ENCODE data around the gene DNAJC7. TPM values are rescaled to one million over a fixed set of nuclear protein-coding genes. Genes with fewer than 3 reads are reported as not detected.

Gene DNAJC7, protein sequence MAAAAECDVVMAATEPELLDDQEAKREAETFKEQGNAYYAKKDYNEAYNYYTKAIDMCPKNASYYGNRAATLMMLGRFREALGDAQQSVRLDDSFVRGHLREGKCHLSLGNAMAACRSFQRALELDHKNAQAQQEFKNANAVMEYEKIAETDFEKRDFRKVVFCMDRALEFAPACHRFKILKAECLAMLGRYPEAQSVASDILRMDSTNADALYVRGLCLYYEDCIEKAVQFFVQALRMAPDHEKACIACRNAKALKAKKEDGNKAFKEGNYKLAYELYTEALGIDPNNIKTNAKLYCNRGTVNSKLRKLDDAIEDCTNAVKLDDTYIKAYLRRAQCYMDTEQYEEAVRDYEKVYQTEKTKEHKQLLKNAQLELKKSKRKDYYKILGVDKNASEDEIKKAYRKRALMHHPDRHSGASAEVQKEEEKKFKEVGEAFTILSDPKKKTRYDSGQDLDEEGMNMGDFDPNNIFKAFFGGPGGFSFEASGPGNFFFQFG
- total RNA-seq: 10 to 100 TPM; 69.7 to 73.7 (median 70.4) TPM

- peak; percentile 88 to 89 for DNase-seq (ENCODE audit: low spot score in 2 of 2)
- intact Hi-C loops (cut with DNase I; ENCODE audit: low total_unique reads): no loop called here
- TF ChIP-seq POLR2AphosphoS5 (IDR thresholded peaks at IDR 0.05) (peak; percentile 65 to 93 (median 80)), CTCF (IDR thresholded peaks at IDR 0.05) (no peak), POLR2A (IDR thresholded peaks at IDR 0.05) (peak; percentile 49)
- H3K27ac ChIP-seq: peak within 1 kb of the TSS; percentile 95 to 96
- no peaks in the 10 kb centered on the region for H3K27me3 ChIP-seq
- no peaks in the 10 kb centered on the region for H3K9me3 ChIP-seq
- H3K4me3 ChIP-seq: peak within 1 kb of the TSS; percentile 94 to 98 (median 95)
- H3K36me3 ChIP-seq: no peaks in the 10 kb centered on the region
- H3K4me1 ChIP-seq: peaks cover 0 to 13% of the 10 kb centered on the region in 2 donors
Observed at GRCh38 chr17:42016941-42017865, at the start of gene DNAJC7. Gene DNAJC7, minus strand, starts transcription at chr17:42017439. Its CDS starts 23 bp downstream, at chr17:42017416.

DNA sequence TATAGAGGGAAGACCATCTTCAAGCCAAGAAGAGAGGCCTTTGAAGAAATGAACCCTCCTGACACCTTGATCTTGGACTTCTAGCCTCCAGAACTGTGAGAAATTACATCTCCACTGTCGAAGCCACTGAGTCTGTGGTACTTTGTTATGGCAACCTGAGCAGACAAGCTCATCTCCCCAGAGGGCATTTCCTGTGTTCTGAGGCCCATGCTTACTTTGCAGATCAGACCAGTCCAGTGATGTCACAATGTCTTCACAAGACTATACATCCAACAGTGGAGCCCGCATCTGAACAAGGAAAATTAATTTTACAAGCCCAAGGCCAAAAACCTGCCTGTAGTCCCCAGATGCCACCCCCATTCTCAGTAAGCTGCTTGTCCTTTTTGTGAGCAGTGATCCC, 48.0 kb upstream of the DNAJC7 start:
- no peak for DNase-seq (ENCODE audit: low spot score in 2 of 2)
- no peaks in the 10 kb centered on the region for H3K36me3 ChIP-seq
- no peak overlapping the region for H3K4me3 ChIP-seq
- no peaks in the 10 kb centered on the region for H3K4me1 ChIP-seq
- TF ChIP-seq POLR2AphosphoS5 (IDR thresholded peaks at IDR 0.05) (no peak), POLR2A (IDR thresholded peaks at IDR 0.05) (no peak), CTCF (IDR thresholded peaks at IDR 0.05) (no peak)
- intact Hi-C loops (cut with DNase I; ENCODE audit: low total_unique reads): no loop called here
- no peak overlapping the region for H3K27ac ChIP-seq
- no peaks in the 10 kb centered on the region for H3K27me3 ChIP-seq
- no peaks in the 10 kb centered on the region for H3K9me3 ChIP-seq

DNA sequence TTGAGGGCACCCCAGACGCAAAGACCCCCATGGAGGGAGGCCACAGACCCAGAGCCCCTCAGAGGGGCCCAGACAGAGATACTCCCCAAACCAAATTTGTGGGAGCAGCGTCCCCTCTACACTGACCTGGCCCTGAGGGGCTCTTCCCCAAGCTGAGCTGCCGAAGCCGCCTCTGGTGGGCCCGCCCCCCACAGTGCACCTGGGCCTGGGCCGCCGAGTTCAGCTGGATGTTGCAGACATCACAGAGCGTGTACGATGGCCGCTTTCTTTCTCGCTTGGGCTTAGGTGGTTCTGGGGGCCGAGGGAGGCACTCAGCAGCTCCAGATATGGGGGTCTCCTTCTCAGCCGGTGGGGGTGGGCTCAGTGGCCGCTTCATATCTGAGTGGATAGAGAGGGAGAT, 45.4 kb upstream of the DNAJC7 start:
- H3K36me3 ChIP-seq: no peaks in the 10 kb centered on the region
- H3K4me3 ChIP-seq: no peak overlapping the region
- intact Hi-C loops (cut with DNase I; ENCODE audit: low total_unique reads): no loop called here
- H3K27ac ChIP-seq: no peak overlapping the region
- H3K9me3 ChIP-seq: no peaks in the 10 kb centered on the region
- TF ChIP-seq CTCF (IDR thresholded peaks at IDR 0.05) (no peak), POLR2A (IDR thresholded peaks at IDR 0.05) (no peak), POLR2AphosphoS5 (IDR thresholded peaks at IDR 0.05) (no peak)
- no peak for DNase-seq (ENCODE audit: low spot score in 2 of 2)
- H3K27me3 ChIP-seq: no peaks in the 10 kb centered on the region
- no peaks in the 10 kb centered on the region for H3K4me1 ChIP-seq

DNA sequence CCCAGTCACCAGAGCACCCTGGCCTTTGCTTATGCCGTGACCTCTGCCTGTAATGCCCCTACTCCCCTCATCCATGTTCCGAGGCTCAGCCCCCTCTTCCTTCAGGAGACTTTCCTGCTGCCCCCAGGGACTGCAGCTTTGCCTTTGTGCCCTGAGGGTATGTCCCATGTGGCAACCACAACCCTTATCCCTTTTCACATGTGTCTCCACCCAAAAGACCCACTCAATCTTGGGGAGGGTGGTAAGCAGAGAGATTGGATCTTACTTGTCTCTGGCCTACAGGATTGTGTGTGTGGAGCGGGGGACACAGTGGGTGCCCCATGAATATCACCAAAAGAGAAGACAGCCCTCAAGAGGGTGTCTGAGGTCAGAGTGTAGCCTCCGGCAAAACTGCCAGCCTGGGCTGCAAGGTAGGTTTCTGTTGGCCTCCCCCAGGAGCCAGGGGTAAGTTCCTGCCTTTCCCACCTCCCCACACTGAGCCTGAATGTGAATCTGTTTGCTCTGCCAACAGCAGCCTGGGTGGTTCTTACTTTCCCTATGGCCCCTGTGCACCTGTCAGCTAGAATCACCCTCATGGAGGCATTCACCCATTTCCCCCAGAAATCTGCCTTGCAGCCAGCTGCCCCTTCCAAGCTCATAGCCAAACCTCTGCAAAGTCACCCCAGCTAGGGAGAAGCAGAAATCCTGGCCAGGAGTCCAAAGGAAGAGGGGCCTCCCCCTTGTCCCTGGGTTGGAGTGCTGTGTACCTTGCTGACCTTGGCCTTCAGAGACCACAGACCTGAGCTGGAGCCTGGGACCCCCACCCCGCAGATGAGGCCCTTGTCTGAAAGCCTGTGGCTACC, 44.6 kb upstream of the DNAJC7 start:
- Histone ChIP-seq H3K4me1 (no peaks in the 10 kb centered on the region), H3K27me3 (no peaks in the 10 kb centered on the region), H3K27ac (no peak overlapping the region), H3K9me3 (no peaks in the 10 kb centered on the region), H3K36me3 (no peaks in the 10 kb centered on the region), H3K4me3 (no peak overlapping the region)
- TF ChIP-seq POLR2A (IDR thresholded peaks at IDR 0.05) (no peak), POLR2AphosphoS5 (IDR thresholded peaks at IDR 0.05) (no peak), CTCF (IDR thresholded peaks at IDR 0.05) (no peak)
- intact Hi-C loops (cut with DNase I; ENCODE audit: low total_unique reads): no loop called here
- DNase-seq (ENCODE audit: low spot score in 2 of 2): no peak
